HL-60 (cell line): ENCODE results near the gene TTC8.

Source experiments
- DNase-seq, 2 experiments: peaks; one replicate each; pipeline ENCODE4 v3.0.0-alpha.2; 2010 to 2020; ENCODE audit warnings: low read depth in 1 of 2, low spot score in 1 of 2
- H3K27ac ChIP-seq: fragments of 250-450 bp; sonication (Bioruptor Pico); replicated peaks from 2 replicates; pipeline ENCODE4 v1.5.1; 2020; ENCODE audit warnings: mild to moderate bottlenecking, moderate library complexity
- H3K27me3 ChIP-seq: fragments of 250-450 bp; sonication (Bioruptor Pico); 2 replicates; pipeline ENCODE4 v1.5.1; 2021; ENCODE audit warnings: mild to moderate bottlenecking, moderate library complexity; ENCODE audit not compliant: insufficient read depth, poor library complexity, severe bottlenecking
- H3K4me3 ChIP-seq: replicated peaks from 2 replicates; pipeline ENCODE4 v1.5.1; 2011; ENCODE audit warnings: mild to moderate bottlenecking, control low read depth, low read length; ENCODE audit not compliant: insufficient read depth
- CTCF ChIP-seq: IDR thresholded peaks from one replicate; pipeline ENCODE4 v1.5.1; 2011; ENCODE audit warnings: low read length, control low read depth, inconsistent platforms; ENCODE audit not compliant: insufficient read depth
- GABPA ChIP-seq: IDR thresholded peaks from 2 replicates; pipeline ENCODE4 v1.6.1; 2012; ENCODE audit warnings: low read depth
- POLR2AphosphoS5 ChIP-seq: IDR thresholded peaks from 2 replicates; pipeline ENCODE4 v1.6.1; 2012; ENCODE audit warnings: low read depth
- SPI1 ChIP-seq: IDR thresholded peaks from 2 replicates; pipeline ENCODE4 v1.6.1; 2012; ENCODE audit warnings: low read depth, mild to moderate bottlenecking, borderline replicate concordance
- TF ChIP-seq, protein P1 (sequence below): IDR thresholded peaks from 2 replicates; pipeline ENCODE4 v1.6.1; 2012; ENCODE audit warnings: low read depth; ENCODE audit not compliant: insufficient replicate concordance

TTC8 gene

DNA sequence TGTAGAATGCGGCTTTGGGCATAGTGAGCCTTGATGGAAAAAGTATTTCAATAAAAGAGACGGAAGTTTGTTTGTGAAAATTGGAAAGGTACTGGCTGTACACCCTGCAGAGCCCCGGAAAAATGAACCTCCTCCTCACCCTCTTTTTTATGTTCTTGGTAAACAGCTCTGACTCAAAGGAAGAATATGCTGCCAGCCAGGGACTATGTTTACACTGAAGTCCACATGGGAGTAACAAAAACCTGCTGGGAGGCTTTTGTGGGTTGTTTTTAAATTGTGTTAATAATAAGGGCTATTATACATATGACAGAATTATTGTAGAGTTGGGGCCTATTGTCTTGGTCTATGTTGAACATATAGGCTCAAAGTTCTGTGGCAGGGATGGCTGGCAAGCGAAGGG is 70.7 kb downstream of the TTC8 start:
- Histone ChIP-seq H3K27me3 (no peaks in the 10 kb centered on the region), H3K4me3 (no peak overlapping the region), H3K27ac (no peak overlapping the region)
- TF ChIP-seq CTCF, result no peak
- TF ChIP-seq POLR2AphosphoS5, result no peak
- TF ChIP-seq GABPA, result no peak
- TF ChIP-seq, protein P1, sequence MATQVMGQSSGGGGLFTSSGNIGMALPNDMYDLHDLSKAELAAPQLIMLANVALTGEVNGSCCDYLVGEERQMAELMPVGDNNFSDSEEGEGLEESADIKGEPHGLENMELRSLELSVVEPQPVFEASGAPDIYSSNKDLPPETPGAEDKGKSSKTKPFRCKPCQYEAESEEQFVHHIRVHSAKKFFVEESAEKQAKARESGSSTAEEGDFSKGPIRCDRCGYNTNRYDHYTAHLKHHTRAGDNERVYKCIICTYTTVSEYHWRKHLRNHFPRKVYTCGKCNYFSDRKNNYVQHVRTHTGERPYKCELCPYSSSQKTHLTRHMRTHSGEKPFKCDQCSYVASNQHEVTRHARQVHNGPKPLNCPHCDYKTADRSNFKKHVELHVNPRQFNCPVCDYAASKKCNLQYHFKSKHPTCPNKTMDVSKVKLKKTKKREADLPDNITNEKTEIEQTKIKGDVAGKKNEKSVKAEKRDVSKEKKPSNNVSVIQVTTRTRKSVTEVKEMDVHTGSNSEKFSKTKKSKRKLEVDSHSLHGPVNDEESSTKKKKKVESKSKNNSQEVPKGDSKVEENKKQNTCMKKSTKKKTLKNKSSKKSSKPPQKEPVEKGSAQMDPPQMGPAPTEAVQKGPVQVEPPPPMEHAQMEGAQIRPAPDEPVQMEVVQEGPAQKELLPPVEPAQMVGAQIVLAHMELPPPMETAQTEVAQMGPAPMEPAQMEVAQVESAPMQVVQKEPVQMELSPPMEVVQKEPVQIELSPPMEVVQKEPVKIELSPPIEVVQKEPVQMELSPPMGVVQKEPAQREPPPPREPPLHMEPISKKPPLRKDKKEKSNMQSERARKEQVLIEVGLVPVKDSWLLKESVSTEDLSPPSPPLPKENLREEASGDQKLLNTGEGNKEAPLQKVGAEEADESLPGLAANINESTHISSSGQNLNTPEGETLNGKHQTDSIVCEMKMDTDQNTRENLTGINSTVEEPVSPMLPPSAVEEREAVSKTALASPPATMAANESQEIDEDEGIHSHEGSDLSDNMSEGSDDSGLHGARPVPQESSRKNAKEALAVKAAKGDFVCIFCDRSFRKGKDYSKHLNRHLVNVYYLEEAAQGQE, result no peak
- TF ChIP-seq SPI1, result no peak
- DNase-seq, result no peak

- no peak overlapping the region for H3K4me3 ChIP-seq
- no peak overlapping the region for H3K27ac ChIP-seq
- no peak for TF ChIP-seq SPI1
- no peak for TF ChIP-seq POLR2AphosphoS5
- no peak for TF ChIP-seq CTCF
- no peak for DNase-seq
- H3K27me3 ChIP-seq, result no peaks in the 10 kb centered on the region
These were observed 76.7 kb downstream of the TTC8 start for GRCh38 chr14:88901189-88901588.

DNA sequence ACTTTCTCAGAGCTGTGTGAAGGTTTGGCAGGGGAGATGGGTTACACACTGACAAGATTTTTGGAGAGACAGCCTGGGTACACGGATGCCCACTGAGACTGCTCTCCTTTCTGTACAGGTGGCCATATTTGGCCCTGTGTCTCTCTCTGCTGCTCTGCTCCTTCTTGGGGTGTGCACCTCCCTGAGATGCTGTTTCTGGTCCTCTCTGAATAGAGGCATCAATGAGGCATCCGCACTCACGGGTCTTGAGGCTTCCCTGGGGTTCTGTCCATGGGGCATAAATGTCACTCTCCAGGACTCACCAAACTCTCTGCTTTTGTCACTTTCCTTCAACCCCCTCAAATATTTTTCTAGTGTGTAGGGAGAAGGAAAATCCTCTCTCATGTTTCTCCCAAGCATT is 77.5 kb downstream of the TTC8 start:
- Histone ChIP-seq H3K4me3 (no peak overlapping the region), H3K27me3 (no peaks in the 10 kb centered on the region), H3K27ac (no peak overlapping the region)
- TF ChIP-seq CTCF (no peak), POLR2AphosphoS5 (no peak), SPI1 (no peak), GABPA (no peak)
- TF ChIP-seq, protein P1, result no peak
- no peak for DNase-seq

GRCh38 chr14:88902850-88903249 is 78.4 kb downstream of the TTC8 start:
- Histone ChIP-seq H3K4me3 (no peak overlapping the region), H3K27me3 (no peaks in the 10 kb centered on the region), H3K27ac (no peak overlapping the region)
- TF ChIP-seq SPI1, result no peak
- TF ChIP-seq, protein P1, result no peak
- TF ChIP-seq POLR2AphosphoS5, result no peak
- no peak for TF ChIP-seq CTCF
- TF ChIP-seq GABPA, result no peak
- no peak for DNase-seq
